ENCODE results near the gene SCUBE2. TPM values are rescaled to one million over a fixed set of nuclear protein-coding genes. Genes with fewer than 3 reads are reported as not detected.

The SCUBE2 gene
- total and polyA plus RNA-seq, 2 of the 4 experiments (the other 2 are of a cell fraction): 0.43 to 0.72 TPM

GRCh38 chr11:9005087-9005486 is 86.3 kb downstream of the SCUBE2 start:
- Histone ChIP-seq H3K4me2 (ENCODE audit: low read depth, low read length) (no peak overlapping the region), H3K4ac (ENCODE audit: low read depth, low read length) (no peak overlapping the region), H3K18ac (ENCODE audit: low read depth, low read length) (no peak overlapping the region), H3K27ac (ENCODE audit: insufficient read depth, low read length) (no peak overlapping the region), H2BK120ac (ENCODE audit: low read depth, low read length) (no peak overlapping the region), H2AFZ (replicated peaks; ENCODE audit: low read length, poor library complexity) (no peak overlapping the region), H3K23ac (ENCODE audit: low read depth, low read length) (no peak overlapping the region), H2BK5ac (ENCODE audit: low read depth, low read length, poor library complexity, severe bottlenecking) (no peak overlapping the region), H4K20me1 (ENCODE audit: insufficient read depth, low read length) (no peaks in the 10 kb centered on the region), H3K27me3 (ENCODE audit: control insufficient read depth, insufficient read depth, low read length) (peaks cover 39% of the 10 kb centered on the region), H3K4me1 (ENCODE audit: control insufficient read depth, insufficient read depth, low read length) (peaks cover 7% of the 10 kb centered on the region; the same call in 1 of the 2 replicates), H4K91ac (ENCODE audit: insufficient read depth, low read depth, low read length) (no peak overlapping the region), H2BK20ac (ENCODE audit: low read depth, low read length) (no peak overlapping the region), H4K8ac (ENCODE audit: low read depth in 2 of 2, low read length in 2 of 2) (no peak overlapping the region), H3K14ac (replicated peaks; ENCODE audit: low read depth, low read length) (no peak overlapping the region), H3K9ac (ENCODE audit: low read depth, low read length) (no peak overlapping the region), H2BK15ac (ENCODE audit: low read depth, low read length) (no peak overlapping the region), H3K56ac (ENCODE audit: extremely low read depth, insufficient read depth, low read length) (no peak overlapping the region), H3K9me3 (ENCODE audit: control insufficient read depth, insufficient read depth, low read length) (no peaks in the 10 kb centered on the region), H3K9me1 (ENCODE audit: insufficient read depth, low read length) (no peaks in the 10 kb centered on the region; the same call in 1 of the 2 replicates), H2AK5ac (ENCODE audit: low read depth, low read length) (no peak overlapping the region), H3K36me3 (ENCODE audit: control insufficient read depth, insufficient read depth, low read length) (no peaks in the 10 kb centered on the region), H4K5ac (ENCODE audit: low read depth, low read length) (no peak overlapping the region), H3K79me1 (ENCODE audit: low read depth in 1 of 2, low read length in 2 of 2) (peaks cover 2 to 16% of the 10 kb centered on the region in 2 experiments; a peak in 3 of 4 replicates), H3K4me3 (ENCODE audit: insufficient read depth, low read depth, low read length) (no peak overlapping the region), H2AK9ac (replicated peaks; ENCODE audit: low read depth, low read length, poor library complexity) (no peak overlapping the region)
- BruUV-seq (replicated peaks): no TSS peak
- TF ChIP-seq ELK1 (IDR thresholded peaks at IDR 0.05; ENCODE audit: borderline replicate concordance, low read depth, low read length) (no peak), CHD1 (IDR thresholded peaks at IDR 0.05; ENCODE audit: low read depth, low read length) (no peak), MAZ (IDR thresholded peaks at IDR 0.05; ENCODE audit: borderline replicate concordance, low read depth, low read length) (no peak), RFX5 (IDR thresholded peaks at IDR 0.05; ENCODE audit: low read depth, low read length) (no peak), NFE2L2 (IDR thresholded peaks at IDR 0.05; ENCODE audit: low read depth, low read length) (no peak), FOS (IDR thresholded peaks at IDR 0.05; ENCODE audit: low read depth, low read length) (no peak), MXI1 (IDR thresholded peaks at IDR 0.05; ENCODE audit: borderline replicate concordance, low read depth, low read length) (no peak), MAFK (IDR thresholded peaks at IDR 0.05; ENCODE audit: low read depth, low read length) (no peak), RAD21 (IDR thresholded peaks at IDR 0.05; ENCODE audit: low read length) (no peak), USF2 (IDR thresholded peaks at IDR 0.05; ENCODE audit: low read depth, low read length) (no peak), CEBPB (IDR thresholded peaks at IDR 0.05; ENCODE audit: low read depth, low read length) (no peak), BHLHE40 (IDR thresholded peaks at IDR 0.05; ENCODE audit: low read depth, low read length) (no peak), POLR2A (IDR thresholded peaks at IDR 0.05; ENCODE audit: low read depth, low read length) (no peak), RCOR1 (IDR thresholded peaks at IDR 0.05; ENCODE audit: insufficient replicate concordance, low read length) (no peak), CTCF (conservative IDR thresholded peaks at IDR 0.05; ENCODE audit: low read depth, low read length) (no peak), SMC3 (IDR thresholded peaks at IDR 0.05; ENCODE audit: low read depth, low read length) (no peak)
- intact Hi-C loops (cut with micrococcal nuclease): no loop called here
- in situ Hi-C loops (cut with MboI; ENCODE audit: low sequenced_read_pairs): loop anchor here (25.0 kb wide), 1 partner anchor 507 kb away; no protein-coding TSS in a partner anchor
- CTCF ChIA-PET: no interaction called here
- POLR2A ChIA-PET (ENCODE audit: unreplicated experiment): no interaction called here
- dilution Hi-C loops (cut with HindIII; ENCODE audit: low sequenced_read_pairs, unreplicated experiment): no loop called here
- no peak for DNase-seq
- WGBS, 2 experiments (ENCODE audit: extremely low coverage in 2 of 2, insufficient read length in 1 of 2): 73% methylated on average over 3 of the region's 4 CpGs; no CpG with 5 or more reads in 1 of the 2 experiments
- no peak for ATAC-seq (ENCODE audit: low read depth)

Data from IMR-90 (cell line).